HG03439 (cell line): ENCODE data around the gene HPN.
"Not testable (repeated sequence)": the region's sequence is repeated elsewhere in the genome, so short reads cannot be mapped to it uniquely, and the experiment has no call there.

Experiments
- ATAC-seq: cut with Tn5 transposase; IDR thresholded peaks from one replicate; pipeline ENCODE4 v1.9.1; 2021; ENCODE audit warnings: mild to moderate bottlenecking, moderate library complexity; ENCODE audit not compliant: unreplicated experiment

HPN gene

DNA sequence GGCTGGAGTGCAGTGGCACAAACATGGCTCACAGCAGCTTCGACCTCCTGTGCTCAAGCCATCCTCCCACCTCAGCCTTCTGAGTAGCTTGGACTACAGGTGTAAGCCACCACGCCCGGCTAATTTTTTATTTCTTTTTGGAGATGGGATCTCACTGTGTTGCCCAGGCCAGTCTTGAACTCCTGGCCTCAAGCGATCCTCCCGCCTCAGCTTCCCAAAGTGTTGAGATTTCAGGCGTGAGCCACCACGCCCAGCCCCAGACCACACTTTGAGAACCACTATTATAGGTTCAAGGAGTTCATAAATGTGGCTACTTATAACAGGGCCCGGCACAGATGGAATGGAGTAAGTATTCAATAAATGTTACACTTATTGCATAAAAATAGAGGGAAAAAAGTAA is 14.5 kb upstream of the HPN start:
- ATAC-seq, result no peak

- ATAC-seq, result no peak
Observed at GRCh38 chr19:35027851-35028599, 13.5 kb upstream of the HPN start.

DNA sequence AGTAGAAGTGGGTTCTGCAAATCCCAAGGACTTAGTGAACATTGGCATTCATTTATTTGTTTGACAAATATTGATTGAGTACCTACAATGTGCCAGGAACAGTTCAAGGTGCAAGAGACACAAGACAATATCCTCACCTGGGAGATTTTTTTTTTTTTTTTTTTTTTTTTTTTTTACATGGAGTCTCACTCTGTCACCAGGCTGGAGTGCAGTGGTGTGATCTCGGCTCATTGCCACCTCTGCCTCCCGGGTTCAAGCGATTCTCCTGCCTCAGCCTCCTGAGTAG is 13.0 kb upstream of the HPN start:
- ATAC-seq, result not testable (repeated sequence)

- not testable (repeated sequence) for ATAC-seq
Observed at GRCh38 chr19:35029275-35029736, 12.2 kb upstream of the HPN start.

DNA sequence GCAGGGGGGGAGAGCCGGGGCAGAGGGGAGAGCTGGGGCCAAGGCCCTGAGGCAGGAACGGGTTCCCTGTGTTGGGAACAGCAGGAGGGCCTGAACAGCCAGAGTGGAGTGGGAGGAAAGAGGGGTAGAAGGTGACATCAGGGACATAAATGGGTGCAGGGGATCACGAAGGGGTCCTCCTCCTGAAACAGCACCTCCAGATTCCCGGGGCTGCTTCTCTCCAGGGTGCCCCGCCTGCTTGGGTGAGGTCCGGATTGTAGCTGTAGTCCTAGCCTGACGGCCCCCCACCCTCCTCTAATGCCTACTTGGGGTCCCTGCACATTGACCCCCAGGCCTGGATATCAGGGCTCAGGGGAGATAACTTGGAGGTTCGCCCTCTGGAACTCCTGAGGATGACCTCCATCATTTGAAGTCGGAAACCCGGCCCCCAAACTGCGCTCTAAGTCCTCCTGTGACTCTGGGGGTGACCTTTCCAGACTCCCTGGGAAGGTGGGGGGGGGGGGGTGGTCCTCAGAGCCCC is 11.7 kb upstream of the HPN start:
- no peak for ATAC-seq

GRCh38 chr19:35030257-35031071 is 11.1 kb upstream of the HPN start, which contains the start of gene SCN1B:
Gene SCN1B, plus strand, starts transcription at chr19:35030470. Its CDS starts 351 bp downstream, at chr19:35030821.
- ATAC-seq, result no peak

DNA sequence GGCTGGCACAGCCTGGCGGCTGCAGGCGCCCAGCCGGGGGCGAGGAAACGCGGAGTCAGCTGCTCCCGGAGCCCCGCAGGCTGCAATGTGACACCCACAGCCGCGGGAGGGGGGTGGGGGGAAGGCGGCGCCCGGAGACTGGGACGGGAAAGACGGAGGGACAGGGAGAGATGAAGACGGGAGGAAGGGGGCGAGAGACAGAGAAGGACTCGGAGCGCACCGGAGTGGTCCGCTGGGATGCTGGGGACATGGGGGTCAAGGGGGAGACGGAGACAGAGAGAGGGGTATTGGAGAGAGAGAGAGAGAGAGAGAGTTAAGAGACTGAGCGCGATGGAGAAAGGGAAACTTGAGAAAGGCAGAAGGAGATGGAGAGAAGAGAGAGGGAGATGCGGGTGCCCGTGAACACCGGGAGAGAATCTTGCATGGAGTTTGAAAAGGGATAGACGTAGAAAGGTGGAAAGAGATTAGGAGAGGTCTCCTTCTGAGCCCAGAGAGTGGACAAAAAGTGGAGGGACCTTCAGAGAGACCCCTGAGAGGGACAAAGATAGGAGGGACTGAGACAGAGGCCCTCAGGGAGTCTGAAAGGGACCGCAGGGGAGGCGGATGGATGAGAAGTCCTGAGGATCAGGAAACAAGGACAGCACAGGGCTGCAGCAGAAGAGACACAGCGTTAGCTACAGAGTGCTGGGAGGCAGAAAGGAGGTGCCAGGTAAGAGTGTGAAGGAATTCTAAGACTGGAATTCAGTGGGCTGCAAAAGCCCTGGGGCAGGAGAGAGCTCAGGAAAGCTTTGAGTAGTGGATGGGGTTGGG is 10.2 kb upstream of the HPN start:
- ATAC-seq, result no peak

- ATAC-seq, result no peak
Observed at GRCh38 chr19:35032356-35032865, 9.1 kb upstream of the HPN start.

DNA sequence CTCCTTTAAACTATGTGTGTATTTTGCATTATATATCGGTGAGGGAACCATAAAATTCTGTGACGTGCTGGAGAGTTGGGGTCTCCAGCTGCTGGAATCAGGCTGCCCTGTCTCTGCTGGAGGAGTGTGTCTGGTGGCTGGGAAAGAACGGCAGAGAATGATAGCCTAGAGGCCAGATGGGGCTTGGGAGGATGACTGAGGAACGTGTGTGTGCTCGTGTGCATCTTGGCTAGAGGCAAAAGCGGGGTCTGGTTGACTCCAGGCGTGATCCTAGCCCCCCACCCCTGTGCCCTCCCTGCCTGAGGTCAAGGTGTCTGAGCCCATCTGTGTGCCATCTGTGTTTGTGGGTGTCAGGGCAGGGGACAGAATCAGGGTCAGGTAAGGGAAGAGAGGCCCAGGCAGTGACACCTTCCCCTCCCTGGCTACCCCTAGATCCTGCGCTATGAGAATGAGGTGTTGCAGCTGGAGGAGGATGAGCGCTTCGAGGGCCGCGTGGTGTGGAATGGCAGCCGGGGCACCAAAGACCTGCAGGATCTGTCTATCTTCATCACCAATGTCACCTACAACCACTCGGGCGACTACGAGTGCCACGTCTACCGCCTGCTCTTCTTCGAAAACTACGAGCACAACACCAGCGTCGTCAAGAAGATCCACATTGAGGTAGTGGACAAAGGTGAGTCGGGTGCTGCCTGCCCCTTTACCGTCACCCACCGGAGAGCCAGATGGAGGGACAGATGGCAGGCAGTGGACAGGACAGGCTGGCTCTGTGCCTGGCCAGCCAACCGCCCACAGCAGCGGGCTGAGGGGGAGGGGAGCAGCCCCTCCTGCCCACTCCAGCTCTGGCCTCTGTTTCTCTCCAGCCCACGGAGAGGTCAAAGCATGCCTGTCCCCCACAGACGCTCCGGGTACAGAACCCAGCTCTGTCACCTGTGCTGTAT is 8.2 kb upstream of the HPN start:
- ATAC-seq, result no peak

GRCh38 chr19:35034005-35034502 is 7.5 kb upstream of the HPN start:
- no peak for ATAC-seq

GRCh38 chr19:35034588-35035382 is 6.7 kb upstream of the HPN start:
- ATAC-seq, result no peak

GRCh38 chr19:35037716-35038622 is 3.6 kb upstream of the HPN start:
- ATAC-seq, result no peak

DNA sequence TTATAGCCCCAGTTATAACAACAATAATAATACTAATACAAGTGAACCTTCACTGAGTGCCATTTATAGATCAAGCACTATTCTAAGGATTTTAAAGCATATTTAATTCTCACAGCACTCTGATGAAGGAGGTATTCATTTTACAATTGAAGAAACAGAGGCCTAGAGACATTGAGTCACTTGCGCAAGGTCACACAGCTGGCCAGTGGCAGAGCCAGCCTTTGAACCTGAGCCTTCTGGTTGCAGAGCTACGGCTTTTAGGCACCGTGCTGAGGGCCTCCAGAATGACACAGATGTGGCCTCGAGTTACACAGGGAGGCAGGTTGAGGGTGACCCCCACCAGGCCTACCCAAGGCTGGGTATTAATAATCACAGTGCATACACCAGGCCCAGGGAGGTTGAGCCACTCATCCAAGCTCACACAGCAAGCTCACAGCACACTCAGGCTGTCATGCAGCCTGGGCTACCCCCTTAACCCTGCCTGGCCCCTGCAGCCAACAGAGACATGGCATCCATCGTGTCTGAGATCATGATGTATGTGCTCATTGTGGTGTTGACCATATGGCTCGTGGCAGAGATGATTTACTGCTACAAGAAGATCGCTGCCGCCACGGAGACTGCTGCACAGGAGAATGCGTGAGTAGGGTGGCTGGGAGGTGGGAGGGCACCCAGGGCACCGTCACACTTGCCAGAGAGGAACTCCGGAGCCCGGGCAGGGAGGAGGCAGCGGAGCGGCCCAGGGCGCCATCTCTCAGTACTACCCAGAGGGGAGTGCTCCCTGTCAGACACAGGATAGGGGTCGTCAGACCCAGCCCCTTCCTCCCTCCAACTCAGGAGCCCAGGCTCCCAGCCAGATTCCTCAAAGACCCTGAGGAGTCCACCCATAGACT is 2.7 kb upstream of the HPN start:
- ATAC-seq, result no peak

DNA sequence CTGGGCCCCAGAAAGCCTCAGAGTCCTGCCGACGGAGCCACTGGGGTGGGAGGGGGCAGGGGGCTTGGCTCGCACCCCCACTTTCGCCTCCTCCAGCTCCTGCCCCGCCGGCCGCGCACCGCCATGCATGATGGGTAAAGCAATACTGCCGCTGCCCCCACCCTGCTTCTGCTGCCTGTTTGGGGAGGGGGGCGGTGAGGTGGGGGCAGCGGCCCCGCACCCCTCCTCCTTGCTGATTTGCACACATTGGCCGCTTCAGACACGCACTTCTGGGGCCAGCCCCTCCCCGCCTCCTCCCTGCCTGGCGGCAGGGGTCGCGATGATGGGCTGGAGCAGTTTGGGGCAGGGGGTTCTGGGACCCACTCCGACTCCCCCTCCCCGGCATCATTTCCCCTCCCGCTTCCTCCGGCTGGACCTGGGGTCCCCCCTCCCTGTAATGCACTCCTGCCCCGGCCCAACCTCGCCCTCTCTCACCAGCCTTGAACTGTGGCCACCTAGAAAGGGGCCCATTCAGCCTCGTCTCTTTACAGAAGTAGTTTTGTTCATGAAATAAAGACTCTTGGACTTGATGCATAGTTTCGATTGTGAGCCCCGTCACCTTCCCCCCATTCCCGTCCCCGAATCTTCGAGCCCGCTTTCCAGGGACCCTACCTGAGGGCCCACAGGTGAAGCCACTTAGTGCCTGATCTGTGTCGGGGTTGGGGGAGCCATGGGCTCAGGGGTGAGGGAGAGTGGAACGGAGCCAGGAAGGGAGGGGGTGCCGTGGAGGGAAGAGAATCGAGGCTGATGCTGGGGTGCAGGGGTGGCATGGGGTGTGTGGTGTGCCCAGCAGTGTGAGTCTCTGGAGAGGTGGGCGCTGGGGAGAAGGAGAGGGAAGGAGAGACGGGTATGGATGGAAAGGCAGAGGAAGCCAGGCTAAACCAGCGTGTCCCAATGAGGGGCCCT is 1.4 kb upstream of the HPN start:
- ATAC-seq, result no peak

GRCh38 chr19:35040826-35041547 is 534 bp upstream of the HPN start:
- ATAC-seq, result no peak
